ENCODE results near the gene SLX1B. TPM values are rescaled to one million over a fixed set of nuclear protein-coding genes. Genes with fewer than 3 reads are reported as not detected.
"Not testable (repeated sequence)": the region's sequence is repeated elsewhere in the genome, so short reads cannot be mapped to it uniquely, and the experiment has no call there.

Gene SLX1B
- total and polyA plus RNA-seq, 5 donors, result 12.4 to 20.7 (median 18.6) TPM

DNA sequence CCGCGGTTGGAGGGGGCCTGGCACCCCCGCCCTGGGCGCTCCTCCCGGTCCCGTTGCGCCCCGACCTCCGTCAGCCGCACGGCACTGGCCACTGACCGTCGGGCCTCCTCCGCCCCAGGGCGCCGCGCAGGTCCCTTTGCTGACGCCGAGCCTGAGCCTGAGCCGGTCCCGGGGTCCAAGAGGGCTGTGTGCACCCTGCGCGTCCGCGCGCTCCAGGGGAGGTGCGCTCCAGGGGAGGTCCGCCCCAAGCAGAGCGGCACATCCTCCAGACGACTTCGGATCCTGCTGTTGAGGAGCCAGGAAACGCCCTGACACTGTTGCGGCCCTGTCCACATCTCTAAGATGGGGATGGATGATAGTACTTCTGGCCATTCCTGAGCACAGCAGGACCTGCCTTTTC is 12.6 kb downstream of the SLX1B start:
- peak; percentile 1 to 33 for ATAC-seq
- no CpG with 5 or more reads among the region's 33 CpGs for WGBS
- intact Hi-C loops (cut with DNase I); H3K27ac ChIP-seq (ENCODE audit: low read length); H3K9me3 ChIP-seq (ENCODE audit: control insufficient read depth, low read length); H3K27me3 ChIP-seq (ENCODE audit: control insufficient read depth, insufficient read depth); H3K4me1 ChIP-seq (ENCODE audit: control insufficient read depth, insufficient read depth, low read length); H3K4me3 ChIP-seq (ENCODE audit: low read length); DNase-seq: not testable (repeated sequence)

DNA sequence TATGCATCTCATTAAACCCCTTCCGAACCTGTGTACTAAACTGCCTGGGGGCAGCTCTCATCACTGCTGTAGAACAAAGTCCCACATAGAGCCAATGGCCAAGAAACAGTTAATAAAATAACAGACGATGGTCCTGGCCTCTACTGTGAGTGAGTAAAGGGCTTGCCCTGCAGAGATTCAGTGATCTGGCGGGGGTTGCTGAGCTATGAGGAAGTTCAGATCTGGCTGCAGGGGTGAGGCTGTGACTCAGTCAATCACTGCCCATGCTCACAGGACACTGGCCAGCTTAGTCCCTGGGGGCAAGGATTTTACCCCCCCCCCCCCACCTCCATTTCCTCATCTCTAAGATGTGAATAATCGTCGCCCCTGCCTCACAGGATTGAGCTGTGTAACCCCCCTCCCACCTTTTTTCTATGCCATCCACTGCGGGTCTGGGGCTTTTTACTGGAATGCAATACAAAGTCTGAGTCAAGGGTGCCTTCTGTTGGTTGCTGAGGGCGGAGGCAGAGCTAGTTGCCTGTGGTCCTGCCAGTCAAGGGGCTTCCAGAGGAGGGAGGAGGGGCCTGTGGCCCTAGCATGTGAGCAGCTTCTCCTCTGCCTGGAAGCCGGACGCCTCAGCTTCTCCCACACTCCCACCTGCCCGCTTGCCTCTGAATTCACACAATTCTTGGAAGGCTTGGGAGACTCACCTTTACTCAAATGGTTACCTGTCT is 13.5 kb downstream of the SLX1B start:
- WGBS, result no CpG with 5 or more reads among the region's 10 CpGs
- not testable (repeated sequence) for DNase-seq

DNA sequence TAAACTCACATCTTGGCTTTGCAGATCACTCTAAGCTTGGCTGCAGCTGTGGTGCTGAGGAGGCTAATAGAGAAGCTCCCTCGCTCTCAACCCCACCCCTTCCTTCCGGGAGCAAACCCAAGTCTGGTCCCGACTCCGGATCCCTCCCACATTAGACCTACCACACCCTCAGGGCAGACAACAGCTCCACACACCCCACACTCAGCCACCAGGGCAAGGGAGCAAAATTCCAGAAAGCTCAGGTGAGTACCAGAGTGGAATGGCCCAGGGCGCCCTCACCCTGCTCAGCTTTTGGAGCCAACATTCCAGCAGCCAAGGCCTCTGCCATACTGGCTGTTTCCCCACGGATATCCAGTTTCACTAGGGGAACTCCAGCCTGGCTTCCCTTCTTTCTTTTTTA is 15.3 kb downstream of the SLX1B start:
- DNase-seq (peak; percentile 81 to 96 (median 93)), ATAC-seq (peak; percentile 91 to 96)
- intact Hi-C loops (cut with DNase I); H3K27me3 ChIP-seq (ENCODE audit: control insufficient read depth, insufficient read depth); H3K9me3 ChIP-seq (ENCODE audit: control insufficient read depth, low read length); H3K4me3 ChIP-seq (ENCODE audit: low read length); H3K4me1 ChIP-seq (ENCODE audit: control insufficient read depth, insufficient read depth, low read length): not testable (repeated sequence)
- 28% methylated on average over 5 of the region's 6 CpGs for WGBS
- peak overlapping the region; percentile 72 for H3K27ac ChIP-seq (ENCODE audit: low read length)

More for the DNA sequence above, 13.5 kb downstream of the SLX1B start:
- H3K4me1 ChIP-seq (ENCODE audit: control insufficient read depth, insufficient read depth, low read length); H3K9me3 ChIP-seq (ENCODE audit: control insufficient read depth, low read length); H3K27ac ChIP-seq (ENCODE audit: low read length); intact Hi-C loops (cut with DNase I); H3K27me3 ChIP-seq (ENCODE audit: control insufficient read depth, insufficient read depth); H3K4me3 ChIP-seq (ENCODE audit: low read length): not testable (repeated sequence)
- ATAC-seq, result peak in 1 of 2 donors; percentile 28

DNA sequence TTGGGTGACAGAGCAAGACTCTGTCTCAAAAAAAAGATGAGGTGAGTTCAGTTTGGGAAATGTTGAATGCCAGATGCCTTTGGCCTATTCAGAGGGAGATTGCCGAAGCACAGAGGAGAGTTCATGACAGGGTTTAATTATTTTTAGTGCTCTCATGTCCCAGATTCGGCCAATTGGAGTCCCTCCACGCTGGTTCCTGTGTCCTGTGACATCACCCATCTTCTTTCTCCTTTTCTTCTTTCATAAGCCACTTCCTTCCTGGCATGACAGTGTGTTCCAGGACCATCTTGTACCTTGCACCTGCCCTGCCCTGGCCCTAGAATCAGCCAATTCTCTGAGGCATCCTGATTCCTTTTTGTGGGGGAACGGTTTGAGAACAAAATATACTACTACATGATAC is 17.7 kb downstream of the SLX1B start:
- H3K27me3 ChIP-seq (ENCODE audit: control insufficient read depth, insufficient read depth); ATAC-seq; DNase-seq; H3K9me3 ChIP-seq (ENCODE audit: control insufficient read depth, low read length); H3K27ac ChIP-seq (ENCODE audit: low read length); intact Hi-C loops (cut with DNase I); H3K4me3 ChIP-seq (ENCODE audit: low read length); H3K4me1 ChIP-seq (ENCODE audit: control insufficient read depth, insufficient read depth, low read length): not testable (repeated sequence)
- WGBS, result no CpG with 5 or more reads among the region's 4 CpGs

DNA sequence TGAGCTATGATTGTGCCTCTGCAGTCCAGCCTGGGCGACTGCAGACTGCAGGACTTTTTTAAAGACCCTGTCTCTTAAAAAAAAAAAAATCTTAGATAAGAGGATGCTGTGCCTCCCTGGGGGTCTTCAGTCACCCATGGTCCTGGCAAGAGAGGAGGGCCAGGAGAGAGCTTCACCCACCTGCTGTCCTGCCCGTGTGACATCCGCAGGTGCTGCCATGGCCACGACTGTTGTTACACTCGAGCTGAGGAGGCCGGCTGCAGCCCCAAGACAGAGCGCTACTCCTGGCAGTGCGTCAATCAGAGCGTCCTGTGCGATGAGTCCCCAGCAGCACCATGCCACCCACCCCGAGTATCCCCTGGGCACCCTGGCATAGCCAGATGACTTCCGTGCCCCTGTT is 27.9 kb downstream of the SLX1B start:
- ATAC-seq; H3K27me3 ChIP-seq (ENCODE audit: control insufficient read depth, insufficient read depth); intact Hi-C loops (cut with DNase I); H3K27ac ChIP-seq (ENCODE audit: low read length); H3K4me1 ChIP-seq (ENCODE audit: control insufficient read depth, insufficient read depth, low read length); H3K4me3 ChIP-seq (ENCODE audit: low read length); H3K9me3 ChIP-seq (ENCODE audit: control insufficient read depth, low read length): not testable (repeated sequence)
- 77% methylated on average over 6 of the region's 12 CpGs for WGBS
- peak; percentile 11 to 41 (median 30) for DNase-seq

DNA sequence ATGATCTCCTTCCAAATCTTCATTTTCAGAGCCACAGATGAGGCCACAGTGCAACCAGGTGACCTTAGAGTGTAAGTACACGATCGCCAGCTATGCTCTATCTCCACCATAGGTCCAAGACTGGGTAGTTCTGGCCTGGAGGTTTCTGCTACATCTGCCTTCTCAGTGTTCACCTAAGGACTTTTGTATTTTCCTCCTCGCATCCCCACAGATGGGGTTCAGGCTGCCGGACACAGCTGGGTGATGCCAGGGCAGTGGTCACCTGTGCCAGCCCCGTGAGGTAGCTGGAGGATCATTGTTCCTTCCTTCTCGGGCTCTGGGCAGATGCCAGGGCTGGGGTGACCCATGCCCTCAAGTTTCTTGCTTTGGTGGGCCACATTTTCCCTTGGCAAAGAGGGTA is 52.0 kb downstream of the SLX1B start, which contains the start of gene NPIPB12:
NPIPB12 (minus strand) TSS at position 101 of the 400 bp plus-strand sequence.
- H3K4me3 ChIP-seq (ENCODE audit: low read length); intact Hi-C loops (cut with DNase I); H3K27ac ChIP-seq (ENCODE audit: low read length); H3K9me3 ChIP-seq (ENCODE audit: control insufficient read depth, low read length); ATAC-seq; H3K4me1 ChIP-seq (ENCODE audit: control insufficient read depth, insufficient read depth, low read length); H3K27me3 ChIP-seq (ENCODE audit: control insufficient read depth, insufficient read depth): not testable (repeated sequence)
- WGBS, result 82% methylated on average over 2 of the region's 6 CpGs
- DNase-seq, result peak in 1 of 3 donors; percentile 0

Other genes starting within 250 kb of the SLX1B start
- under 1 TPM; 0.20 to 0.93 (median 0.24) TPM for gene NPIPB11, start 47.8 kb upstream of the SLX1B start, total RNA-seq
- 1.0 TPM for gene NPIPB11, start 47.8 kb upstream of the SLX1B start, polyA plus RNA-seq
- 1 to 10 TPM; 2.5 to 7.8 (median 4.7) TPM for gene BOLA2, start 182 bp upstream of the SLX1B start, total RNA-seq
- gene BOLA2, start 182 bp upstream of the SLX1B start, polyA plus RNA-seq, result 15.3 TPM
- gene SULT1A4, start 5.4 kb downstream of the SLX1B start, total RNA-seq, result 1 to 10 TPM; 3.3 to 5.6 (median 3.7) TPM
- gene SULT1A4, start 5.4 kb downstream of the SLX1B start, polyA plus RNA-seq, result 17.0 TPM
- 10 to 100 TPM; 20.4 to 32.6 (median 24.6) TPM for gene NPIPB12, start 51.9 kb downstream of the SLX1B start, total RNA-seq
- 19.1 TPM for gene NPIPB12, start 51.9 kb downstream of the SLX1B start, polyA plus RNA-seq
- 1 to 10 TPM; 1.3 to 3.4 (median 2.9) TPM for gene SPN, start 208.7 kb downstream of the SLX1B start, total RNA-seq
- 2.6 TPM for gene SPN, start 208.7 kb downstream of the SLX1B start, polyA plus RNA-seq
- 10 to 100 TPM; 20.4 to 53.5 (median 39.7) TPM for gene QPRT, start 224.6 kb downstream of the SLX1B start, total RNA-seq
- gene QPRT, start 224.6 kb downstream of the SLX1B start, polyA plus RNA-seq, result 44.3 TPM

Data from right cardiac atrium (tissue), 5 donors.